NAMALWA (cell line): Measurements from ENCODE around the gene CAMKK2.
"Not testable (repeated sequence)": the region's sequence is repeated elsewhere in the genome, so short reads cannot be mapped to it uniquely, and the experiment has no call there.

Experiments used
- DNase-seq: peaks from one replicate; pipeline ENCODE4 v3.0.0-alpha.2; 2015; ENCODE audit warnings: low spot score

CAMKK2 gene

GRCh38 chr12:121245951-121246350 lies 50.6 kb downstream of the CAMKK2 start:
- DNase-seq = no peak

- DNase-seq = no peak
Measured at GRCh38 chr12:121245031-121245430, 51.5 kb downstream of the CAMKK2 start.

- no peak for DNase-seq
Measured at GRCh38 chr12:121241156-121241970, 55.1 kb downstream of the CAMKK2 start.

GRCh38 chr12:121240484-121241101 lies 55.9 kb downstream of the CAMKK2 start:
- DNase-seq = no peak

GRCh38 chr12:121240062-121240420 lies 56.5 kb downstream of the CAMKK2 start:
- no peak for DNase-seq

- no peak for DNase-seq
Measured at GRCh38 chr12:121239351-121240061, 57.0 kb downstream of the CAMKK2 start.

GRCh38 chr12:121238604-121239350 lies 57.7 kb downstream of the CAMKK2 start:
- DNase-seq = no peak

GRCh38 chr12:121238086-121238485 lies 58.4 kb downstream of the CAMKK2 start:
- DNase-seq = no peak

- no peak for DNase-seq
Measured at GRCh38 chr12:121237415-121237814, 59.1 kb downstream of the CAMKK2 start.

GRCh38 chr12:121236776-121237175 lies 59.7 kb downstream of the CAMKK2 start:
- no peak for DNase-seq

- DNase-seq = no peak
Measured at GRCh38 chr12:121233628-121234020, 62.9 kb downstream of the CAMKK2 start.

GRCh38 chr12:121232977-121233627 lies 63.4 kb downstream of the CAMKK2 start:
- peak; percentile 25 for DNase-seq

GRCh38 chr12:121232163-121232562 lies 64.3 kb downstream of the CAMKK2 start:
- no peak for DNase-seq

- no peak for DNase-seq
Measured at GRCh38 chr12:121230538-121230907, 66.0 kb downstream of the CAMKK2 start.

- DNase-seq = peak; percentile 63
Measured at GRCh38 chr12:121229826-121230537, 66.5 kb downstream of the CAMKK2 start.

GRCh38 chr12:121228919-121229665 lies 67.4 kb downstream of the CAMKK2 start:
- DNase-seq = no peak

- DNase-seq = no peak
Measured at GRCh38 chr12:121227294-121227693, 69.2 kb downstream of the CAMKK2 start.

GRCh38 chr12:121226871-121227270 lies 69.6 kb downstream of the CAMKK2 start:
- not testable (repeated sequence) for DNase-seq

- DNase-seq = no peak
Measured at GRCh38 chr12:121226399-121226798, 70.1 kb downstream of the CAMKK2 start.

- DNase-seq = no peak
Measured at GRCh38 chr12:121224591-121224990, 71.9 kb downstream of the CAMKK2 start.
